ENCODE measurements around the gene NUDT13. TPM values are rescaled to one million over a fixed set of nuclear protein-coding genes. Genes with fewer than 3 reads are reported as not detected.
"Not testable (repeated sequence)": the region's sequence is repeated elsewhere in the genome, so short reads cannot be mapped to it uniquely, and the experiment has no call there.

Gene NUDT13
- total RNA-seq, 2 experiments from 2014 or later: 2.1 to 2.8 TPM

DNA sequence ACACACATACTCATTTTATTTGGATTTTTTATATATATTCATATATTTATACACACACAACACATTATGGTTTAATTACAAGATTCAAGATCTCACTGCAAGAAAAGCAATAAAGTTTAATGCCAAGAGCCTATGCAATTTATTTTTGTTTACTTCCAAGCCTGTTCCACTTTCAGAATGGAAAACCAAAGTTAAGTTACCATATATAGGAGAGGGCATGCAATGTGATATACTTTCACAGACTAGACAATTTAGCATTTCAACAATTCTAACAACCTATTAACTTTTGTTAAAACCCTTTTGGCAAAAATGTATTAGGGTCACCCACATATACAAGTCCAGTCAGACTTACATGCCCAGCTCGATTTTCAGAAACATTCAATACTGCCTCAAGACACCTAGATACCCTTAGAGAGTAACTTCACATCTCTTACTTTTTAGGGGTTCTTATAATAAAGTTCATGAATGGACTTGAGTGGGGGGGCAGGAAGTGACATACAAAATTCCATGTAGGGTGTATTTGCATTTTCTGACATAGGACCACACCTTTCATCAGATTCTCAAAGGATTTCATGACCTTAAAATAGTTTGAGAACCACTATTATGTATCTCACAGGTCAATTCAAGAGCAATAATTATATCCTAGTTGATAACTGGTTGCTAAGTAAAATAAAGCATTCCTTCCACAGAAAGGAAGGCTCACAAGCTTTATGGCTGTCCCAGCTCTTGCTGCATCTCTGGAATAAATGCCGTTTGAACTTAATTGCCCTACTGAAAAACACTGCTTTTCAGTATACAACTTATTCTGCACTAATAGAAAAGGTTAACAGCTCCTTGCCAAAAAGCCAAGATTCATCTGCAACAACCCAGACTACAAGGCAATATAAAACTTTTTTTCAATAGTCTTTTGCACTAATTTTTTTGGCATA, 16.1 kb upstream of the NUDT13 start:
- POLR2A ChIA-PET: interaction anchor here (0.6 to 3.8 kb wide), 4 partner anchors 16 to 401 kb away, joined by 3 to 32 read pairs (median 4); partner anchors contain the start of genes DNAJC9 and NUDT13
- Mint-ChIP-seq H3K27ac (peak overlapping the region; percentile 34), H3K36me3 (peaks cover 10% of the 10 kb centered on the region), H3K27me3 (no peaks in the 10 kb centered on the region), H3K4me3 (peak overlapping the region; percentile 91), H3K9me3 (no peaks in the 10 kb centered on the region), H3K4me1 (peaks cover 31% of the 10 kb centered on the region)
- ATAC-seq (ENCODE audit: low read depth) (no peak), DNase-seq (no peak)

DNA sequence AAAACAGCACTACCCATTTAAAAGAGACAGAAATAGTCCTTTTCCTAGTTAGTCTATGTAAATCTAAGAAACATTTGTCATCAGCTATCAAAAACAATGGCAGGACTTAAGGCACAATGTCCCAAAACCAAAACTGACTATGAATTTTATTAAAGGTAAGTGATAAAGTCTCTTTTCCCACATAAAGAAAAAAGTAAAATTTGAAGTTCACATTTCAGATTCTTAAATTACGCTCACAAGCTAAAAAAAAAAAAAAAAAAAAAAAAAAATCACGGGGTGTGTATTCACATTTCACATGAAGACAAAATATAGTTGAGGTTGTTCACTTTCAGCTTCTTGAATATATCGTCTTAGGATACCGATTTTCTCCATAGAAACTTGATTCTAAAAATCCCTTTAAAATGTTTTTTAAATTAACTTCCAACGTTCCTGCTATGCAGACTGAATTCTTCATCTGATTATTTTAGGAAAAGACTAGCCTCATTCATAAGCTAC, 15.2 kb upstream of the NUDT13 start:
- DNase-seq: no peak
- Mint-ChIP-seq H3K4me1 (peaks cover 31% of the 10 kb centered on the region), H3K27ac (peak overlapping the region; percentile 92), H3K27me3 (no peaks in the 10 kb centered on the region), H3K4me3 (peak overlapping the region; percentile 91), H3K9me3 (no peaks in the 10 kb centered on the region), H3K36me3 (peaks cover 10% of the 10 kb centered on the region)
- POLR2A ChIA-PET: interaction anchor here (0.6 to 3.8 kb wide), 11 partner anchors 15 to 730 kb away, joined by 3 to 32 read pairs (median 5); partner anchors contain the start of genes CHCHD1, DNAJC9, ECD and FAM149B1
- no peak for ATAC-seq (ENCODE audit: low read depth)

- ATAC-seq (ENCODE audit: low read depth) (no peak), DNase-seq (peak; percentile 44)
- Mint-ChIP-seq H3K4me3 (peak overlapping the region; percentile 91), H3K36me3 (peaks cover 10% of the 10 kb centered on the region), H3K27me3 (no peaks in the 10 kb centered on the region), H3K27ac (peak overlapping the region; percentile 92), H3K9me3 (no peaks in the 10 kb centered on the region), H3K4me1 (peaks cover 31% of the 10 kb centered on the region)
- POLR2A ChIA-PET: interaction anchor here (0.6 to 3.8 kb wide), 17 partner anchors 10 to 960 kb away, joined by 3 to 32 read pairs (median 5); partner anchors contain the start of genes CFAP70, CHCHD1, DNAJC9 and ECD
Measured at GRCh38 chr10:73095481-73096021, 14.7 kb upstream of the NUDT13 start.

GRCh38 chr10:73096041-73096448, 14.2 kb upstream of the NUDT13 start:
- Mint-ChIP-seq H3K27ac (peak overlapping the region; percentile 92), H3K36me3 (peaks cover 10% of the 10 kb centered on the region), H3K27me3 (no peaks in the 10 kb centered on the region), H3K4me1 (peaks cover 31% of the 10 kb centered on the region), H3K4me3 (peak overlapping the region; percentile 91), H3K9me3 (no peaks in the 10 kb centered on the region)
- POLR2A ChIA-PET: interaction anchor here (0.7 to 3.8 kb wide), 15 partner anchors 10 to 961 kb away, joined by 3 to 32 read pairs (median 5); partner anchors contain the start of genes CFAP70, CHCHD1, DNAJC9 and ECD
- DNase-seq: peak; percentile 79
- peak; percentile 51 for ATAC-seq (ENCODE audit: low read depth)

- DNase-seq (peak; percentile 96), ATAC-seq (ENCODE audit: low read depth) (peak; percentile 95)
- H3K36me3 Mint-ChIP-seq: peaks cover 6% of the 10 kb centered on the region
- H3K27ac Mint-ChIP-seq: peak within 1 kb of the TSS; percentile 92
- H3K27me3 Mint-ChIP-seq: no peaks in the 10 kb centered on the region
- POLR2A ChIA-PET: interaction anchor here (0.6 to 3.8 kb wide), 19 partner anchors 9 to 961 kb away, joined by 3 to 32 read pairs (median 3); partner anchors contain the start of genes CFAP70, CHCHD1, DNAJC9 and ECD
- H3K4me1 Mint-ChIP-seq: peaks cover 30% of the 10 kb centered on the region
- no peaks in the 10 kb centered on the region for H3K9me3 Mint-ChIP-seq
- H3K4me3 Mint-ChIP-seq: peak within 1 kb of the TSS; percentile 91
Measured at GRCh38 chr10:73096449-73097304, 13.6 kb upstream of the NUDT13 start, which contains the start of gene P4HA1. Gene P4HA1, minus strand, starts transcription at chr10:73096866. Its CDS starts 21,983 bp downstream, at chr10:73074883.

DNA sequence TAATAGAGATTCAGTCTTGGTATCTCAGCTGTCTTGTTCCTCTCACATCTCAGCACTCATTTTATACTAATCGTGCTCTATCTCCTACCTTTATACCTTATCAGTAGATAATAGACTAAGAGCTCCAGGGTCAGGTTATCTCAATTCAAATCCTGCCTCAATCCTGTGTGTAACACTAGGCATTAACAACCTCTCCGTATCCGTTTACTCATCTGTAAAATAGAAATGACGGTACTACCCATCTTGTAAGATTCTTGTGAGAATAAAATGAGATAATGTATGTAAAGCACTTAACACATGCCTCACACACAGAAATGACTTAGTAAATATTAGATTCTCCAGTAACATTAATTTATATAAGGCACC, 13.0 kb upstream of the NUDT13 start:
- POLR2A ChIA-PET: interaction anchor here (0.6 to 3.8 kb wide), 9 partner anchors 12 to 471 kb away, joined by 3 to 32 read pairs (median 4); partner anchors contain the start of genes CFAP70, DNAJC9, MICU1 and MRPS16
- Mint-ChIP-seq H3K4me1 (peaks cover 25% of the 10 kb centered on the region), H3K27ac (peak overlapping the region; percentile 92), H3K27me3 (no peaks in the 10 kb centered on the region), H3K4me3 (peak overlapping the region; percentile 91), H3K36me3 (peaks cover 5% of the 10 kb centered on the region), H3K9me3 (no peaks in the 10 kb centered on the region)
- ATAC-seq (ENCODE audit: low read depth) (no peak), DNase-seq (no peak)

DNA sequence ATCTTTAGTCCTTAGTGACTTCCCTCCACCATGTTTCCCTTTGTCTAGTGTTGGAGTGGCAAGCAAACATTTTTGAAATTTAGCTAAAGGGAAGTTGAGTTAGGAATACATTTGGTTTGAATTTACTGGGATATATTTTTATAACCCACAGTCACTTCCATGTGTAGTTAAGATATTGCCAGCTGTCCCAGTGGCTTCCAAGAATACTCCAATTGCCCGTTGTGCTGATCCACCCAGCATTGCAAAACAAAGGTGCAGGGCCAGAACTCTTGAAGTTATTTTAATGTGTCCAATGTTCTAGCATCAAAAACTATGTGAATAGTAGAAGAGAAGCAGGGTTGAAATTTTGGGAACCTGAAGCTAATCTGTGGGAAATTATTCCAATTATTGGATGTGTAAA, 11.1 kb upstream of the NUDT13 start:
- Mint-ChIP-seq H3K9me3 (no peaks in the 10 kb centered on the region), H3K4me3 (no peak overlapping the region), H3K27ac (no peak overlapping the region), H3K27me3 (no peaks in the 10 kb centered on the region), H3K4me1 (peaks cover 16% of the 10 kb centered on the region), H3K36me3 (peaks cover 3% of the 10 kb centered on the region)
- ATAC-seq (ENCODE audit: low read depth) (no peak), DNase-seq (no peak)
- POLR2A ChIA-PET: interaction anchor here (0.9 to 1.0 kb wide), 2 partner anchors 69 to 153 kb away, joined by 3 read pairs; partner anchors contain the start of gene MRPS16

- ATAC-seq (ENCODE audit: low read depth) (no peak), DNase-seq (no peak)
- POLR2A ChIA-PET: interaction anchor here (1.1 kb wide), 1 partner anchor 10 kb away, joined by 3 read pairs; no protein-coding TSS in a partner anchor
- Mint-ChIP-seq H3K4me1 (peaks cover 13% of the 10 kb centered on the region), H3K9me3 (peaks cover 5% of the 10 kb centered on the region), H3K36me3 (peaks cover 29% of the 10 kb centered on the region), H3K27me3 (no peaks in the 10 kb centered on the region), H3K27ac (no peak overlapping the region), H3K4me3 (no peak overlapping the region)
Measured at GRCh38 chr10:73106301-73106700, 4.0 kb upstream of the NUDT13 start.

GRCh38 chr10:73109248-73109652, 1.0 kb upstream of the NUDT13 start:
- POLR2A ChIA-PET: interaction anchor here (0.6 to 2.5 kb wide), 3 partner anchors 9 to 1103 kb away, joined by 3 to 32 read pairs (median 5); partner anchors contain the start of gene P4HA1
- not testable (repeated sequence) for H3K27me3 Mint-ChIP-seq; ATAC-seq (ENCODE audit: low read depth); H3K9me3 Mint-ChIP-seq; H3K4me3 Mint-ChIP-seq; H3K27ac Mint-ChIP-seq; DNase-seq
- Mint-ChIP-seq H3K36me3 (peaks cover 27% of the 10 kb centered on the region), H3K4me1 (peaks cover 16% of the 10 kb centered on the region)

DNA sequence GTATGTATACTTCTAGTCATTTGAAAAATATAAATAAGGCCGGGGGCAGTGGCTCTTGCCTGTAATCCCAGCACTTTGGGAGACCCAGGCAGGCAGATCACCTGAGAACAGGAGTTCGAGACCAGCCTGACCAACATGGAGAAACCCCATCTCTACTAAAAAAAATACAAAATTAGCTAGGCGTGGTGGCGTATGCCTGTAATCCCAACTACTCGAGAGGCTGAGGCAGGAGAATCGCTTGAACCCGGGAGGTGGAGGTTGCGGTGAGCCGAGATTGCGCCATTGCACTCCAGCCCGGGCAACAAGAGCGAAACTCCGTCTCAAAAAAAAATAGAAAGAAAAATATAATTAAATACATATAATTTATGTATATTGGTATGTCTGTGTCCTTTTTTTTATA, 1.8 kb downstream of the NUDT13 start:
- H3K27ac Mint-ChIP-seq; H3K27me3 Mint-ChIP-seq; DNase-seq; ATAC-seq (ENCODE audit: low read depth); H3K9me3 Mint-ChIP-seq; POLR2A ChIA-PET; H3K4me3 Mint-ChIP-seq: not testable (repeated sequence)
- peaks cover 27% of the 10 kb centered on the region for H3K36me3 Mint-ChIP-seq
- peaks cover 16% of the 10 kb centered on the region for H3K4me1 Mint-ChIP-seq

DNA sequence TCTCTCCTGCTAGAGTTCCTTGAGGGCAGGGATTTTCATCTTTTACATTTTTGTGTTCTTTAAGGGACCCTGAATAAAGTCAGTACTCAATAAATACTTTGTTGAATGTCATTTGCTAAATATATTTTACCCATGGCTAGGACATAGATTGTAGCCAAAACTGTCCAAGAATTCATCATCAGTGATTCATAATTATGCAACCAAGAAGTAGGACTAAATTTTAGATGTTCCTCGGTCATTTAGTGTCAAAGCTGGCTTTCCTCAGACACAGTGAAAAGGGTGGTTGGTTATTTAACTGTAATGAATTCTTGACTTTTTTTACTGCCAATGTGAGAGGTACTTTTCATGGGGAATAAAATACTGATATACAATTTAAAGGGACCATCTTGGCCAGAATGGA, 3.3 kb downstream of the NUDT13 start:
- Mint-ChIP-seq H3K4me1 (peaks cover 16% of the 10 kb centered on the region), H3K4me3 (no peak overlapping the region), H3K27me3 (no peaks in the 10 kb centered on the region), H3K27ac (no peak overlapping the region), H3K9me3 (peaks cover 5% of the 10 kb centered on the region), H3K36me3 (peaks cover 20% of the 10 kb centered on the region)
- POLR2A ChIA-PET: no interaction called here
- no peak for DNase-seq
- no peak for ATAC-seq (ENCODE audit: low read depth)

DNA sequence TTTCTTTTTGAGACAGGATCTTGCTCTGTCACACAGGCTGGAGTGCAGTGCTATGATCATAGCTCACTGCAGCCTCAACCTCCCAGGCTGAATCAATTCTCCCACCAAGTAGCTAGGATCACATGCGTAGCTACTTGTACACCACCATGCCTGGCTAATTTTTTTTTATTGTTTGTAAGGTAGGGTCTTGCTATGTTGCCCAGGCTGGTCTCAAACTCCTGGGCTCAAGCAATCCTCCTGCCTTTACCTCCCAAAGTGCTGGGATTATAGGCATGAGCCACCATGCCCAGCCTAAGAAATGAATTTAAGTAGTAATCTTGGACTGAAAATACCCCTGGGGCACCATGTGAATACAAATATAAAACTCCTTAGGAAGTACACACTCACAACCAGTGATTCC, 5.8 kb downstream of the NUDT13 start:
- Mint-ChIP-seq H3K4me1 (peaks cover 5% of the 10 kb centered on the region), H3K27ac (no peak overlapping the region), H3K9me3 (no peaks in the 10 kb centered on the region), H3K36me3 (peaks cover 10% of the 10 kb centered on the region), H3K4me3 (no peak overlapping the region), H3K27me3 (no peaks in the 10 kb centered on the region)
- DNase-seq (no peak), ATAC-seq (ENCODE audit: low read depth) (no peak)
- POLR2A ChIA-PET: no interaction called here

Measured in activated naive CD8-positive, alpha-beta T cell treated with anti-CD3 and anti-CD28 coated beads, Interleukin-2, amount 10 ng/mL, durations not matched to agents 7 days and 5 days (primary cell).